Omental fat pad (tissue), 4 donors: ENCODE measurements around the gene ADM5. TPM values are rescaled to one million over a fixed set of nuclear protein-coding genes. Genes with fewer than 3 reads are reported as not detected.

Experiments
- ATAC-seq: fragments of 150-250 bp; one replicate; pipeline ENCODE4 v1.9.1; 2016; ENCODE audit warnings: mild to moderate bottlenecking, moderate library complexity; ENCODE audit not compliant: low FRiP score
- DNase-seq: peaks from one replicate; pipeline ENCODE4 v3.0.0-alpha.2; 2019; ENCODE audit warnings: low spot score
- total RNA-seq, 4 donors: library from RNA; depleted of rRNA; stranded (reverse); fragments of >200 nt; gene quantifications; one replicate each; pipeline ENCODE4 v1.1.0, GENCODE V29; 2016
- TF ChIP-seq, protein P1 (sequence below), 3 donors: fragments of 450-650 bp; IDR thresholded peaks; one replicate each; pipeline ENCODE4 v1.5.1; 2016 to 2017; ENCODE audit warnings: antibody characterized with exemption in 3 of 3, mild to moderate bottlenecking in 3 of 3, moderate library complexity in 2 of 3

ADM5 gene
- total RNA-seq, 4 donors from 2014 or later: 1.2 to 3.4 (median 2.3) TPM

DNA sequence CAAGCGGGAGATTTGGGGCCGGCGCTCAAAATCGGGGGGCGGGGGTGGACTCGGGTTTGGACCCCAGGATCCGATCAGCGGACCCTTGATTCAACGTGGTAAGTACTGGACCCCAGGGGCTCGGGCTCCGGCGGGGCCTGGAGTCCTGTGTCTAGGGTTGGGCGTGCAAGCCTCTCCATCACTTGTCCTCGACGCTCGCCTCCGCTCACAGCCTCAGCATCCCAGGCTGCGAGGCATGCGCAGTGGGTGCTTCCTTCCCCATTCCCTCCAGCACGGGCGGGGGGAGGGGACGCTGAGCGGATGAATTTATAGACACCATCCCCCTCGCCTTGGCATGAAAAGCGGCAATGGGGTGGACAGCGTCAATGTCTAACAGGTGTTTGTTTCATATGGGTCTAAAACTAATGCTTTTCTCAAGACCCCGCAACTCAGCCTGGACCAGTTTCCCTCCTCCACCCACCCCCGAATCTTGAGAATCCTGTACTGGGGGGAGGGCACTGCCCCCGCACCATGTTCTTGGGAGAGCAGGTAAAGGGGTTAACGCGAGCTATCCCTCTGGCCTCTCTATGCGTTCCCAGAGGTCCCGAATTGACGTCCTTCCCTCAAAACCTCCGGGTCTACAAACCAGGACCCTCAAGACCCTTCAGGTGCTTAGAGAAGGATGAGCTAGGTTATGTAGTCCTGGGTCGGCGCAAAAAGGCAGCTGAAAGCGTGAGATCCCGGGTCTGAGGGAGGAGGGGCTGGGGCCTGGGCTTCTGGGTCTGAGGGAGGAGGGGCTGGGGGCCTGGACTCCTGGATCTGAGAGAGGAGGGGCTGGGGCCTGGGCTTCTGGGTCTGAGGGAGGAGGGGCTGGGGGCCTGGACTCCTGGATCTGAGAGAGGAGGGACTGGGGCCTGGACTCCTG is 2.1 kb downstream of the ADM5 start:
- DNase-seq (no peak), ATAC-seq (no peak)
- TF ChIP-seq, protein P1, sequence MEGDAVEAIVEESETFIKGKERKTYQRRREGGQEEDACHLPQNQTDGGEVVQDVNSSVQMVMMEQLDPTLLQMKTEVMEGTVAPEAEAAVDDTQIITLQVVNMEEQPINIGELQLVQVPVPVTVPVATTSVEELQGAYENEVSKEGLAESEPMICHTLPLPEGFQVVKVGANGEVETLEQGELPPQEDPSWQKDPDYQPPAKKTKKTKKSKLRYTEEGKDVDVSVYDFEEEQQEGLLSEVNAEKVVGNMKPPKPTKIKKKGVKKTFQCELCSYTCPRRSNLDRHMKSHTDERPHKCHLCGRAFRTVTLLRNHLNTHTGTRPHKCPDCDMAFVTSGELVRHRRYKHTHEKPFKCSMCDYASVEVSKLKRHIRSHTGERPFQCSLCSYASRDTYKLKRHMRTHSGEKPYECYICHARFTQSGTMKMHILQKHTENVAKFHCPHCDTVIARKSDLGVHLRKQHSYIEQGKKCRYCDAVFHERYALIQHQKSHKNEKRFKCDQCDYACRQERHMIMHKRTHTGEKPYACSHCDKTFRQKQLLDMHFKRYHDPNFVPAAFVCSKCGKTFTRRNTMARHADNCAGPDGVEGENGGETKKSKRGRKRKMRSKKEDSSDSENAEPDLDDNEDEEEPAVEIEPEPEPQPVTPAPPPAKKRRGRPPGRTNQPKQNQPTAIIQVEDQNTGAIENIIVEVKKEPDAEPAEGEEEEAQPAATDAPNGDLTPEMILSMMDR (IDR thresholded peaks at IDR 0.05): no peak

DNA sequence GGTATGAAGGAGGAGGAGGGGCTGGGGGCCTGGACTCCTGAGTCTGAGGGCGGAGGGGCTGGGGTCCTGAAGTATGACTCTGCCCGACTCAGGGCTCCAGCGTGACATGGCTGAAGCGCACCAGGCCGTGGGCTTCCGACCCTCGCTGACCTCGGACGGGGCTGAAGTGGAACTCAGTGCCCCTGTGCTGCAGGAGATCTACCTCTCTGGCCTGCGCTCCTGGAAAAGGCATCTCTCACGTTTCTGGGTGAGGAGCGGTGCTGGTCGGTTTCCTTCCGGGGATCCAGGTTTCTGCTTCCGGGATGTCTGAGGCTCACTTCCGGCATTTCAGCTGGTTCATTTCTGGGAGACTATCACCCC is 2.7 kb downstream of the ADM5 start:
- DNase-seq: no peak
- ATAC-seq: no peak
- TF ChIP-seq, protein P1 (IDR thresholded peaks at IDR 0.05): no peak

DNA sequence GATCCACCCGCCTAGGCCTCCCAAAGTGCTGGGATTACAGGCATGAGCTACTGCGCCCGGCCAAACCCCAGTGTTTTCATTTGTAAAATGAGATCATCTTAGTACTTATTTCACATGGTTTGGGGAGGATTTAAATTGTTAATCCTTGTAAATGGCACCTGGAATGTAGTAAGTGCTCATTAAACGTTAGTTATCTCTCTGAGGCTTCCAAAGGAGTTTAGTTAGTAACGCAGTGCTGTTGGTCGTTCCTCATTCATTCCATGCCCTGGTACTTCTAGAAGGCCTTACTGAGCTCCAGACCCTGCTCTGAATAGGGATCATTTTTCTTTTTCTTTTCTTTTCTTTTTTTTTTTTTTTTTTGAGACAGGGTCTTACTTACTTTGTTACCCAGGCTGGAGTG is 6.7 kb downstream of the ADM5 start:
- TF ChIP-seq, protein P1 (IDR thresholded peaks at IDR 0.05): no peak
- ATAC-seq (no peak), DNase-seq (no peak)

DNA sequence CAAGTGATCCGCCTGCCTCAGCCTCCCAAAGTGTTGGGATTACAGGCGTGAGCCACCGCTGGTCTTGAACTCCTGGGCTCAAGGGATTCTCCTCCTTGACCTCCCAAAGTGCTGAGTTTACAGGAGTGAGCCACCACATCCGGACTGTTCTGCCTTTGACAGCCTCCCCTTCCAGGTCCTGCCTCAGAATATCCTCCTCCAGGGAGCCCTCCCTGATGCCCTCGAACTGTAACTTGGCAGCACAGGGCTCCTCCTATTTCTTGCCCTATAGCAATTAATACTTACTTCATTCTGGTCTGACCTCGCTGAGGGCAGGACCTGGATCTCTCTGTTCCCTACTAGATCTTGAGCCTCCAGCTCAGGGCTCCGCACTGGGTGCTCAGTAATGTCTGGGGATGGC is 7.5 kb downstream of the ADM5 start:
- ATAC-seq (no peak), DNase-seq (no peak)
- TF ChIP-seq, protein P1 (IDR thresholded peaks at IDR 0.05): no peak

DNA sequence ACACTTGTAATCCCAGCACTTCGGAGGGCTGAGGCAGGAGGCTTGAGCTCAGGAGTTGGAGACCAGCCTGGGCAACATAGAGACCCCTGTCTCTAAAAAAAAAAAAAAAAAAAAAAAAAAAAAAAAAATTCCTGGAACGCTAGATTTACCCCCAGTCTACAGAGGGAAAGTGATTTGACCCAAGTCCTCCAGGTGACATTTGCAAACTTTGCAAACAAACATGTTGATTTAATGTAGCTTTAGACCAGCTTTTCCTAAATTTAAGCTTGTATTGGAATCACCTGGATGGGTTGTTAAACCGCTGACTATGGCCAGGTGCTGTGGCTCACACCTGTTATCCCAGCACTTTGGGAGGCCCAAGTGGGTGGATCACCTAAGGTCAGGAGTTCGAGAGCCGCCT is 10.0 kb downstream of the ADM5 start:
- ATAC-seq (no peak), DNase-seq (no peak)

DNA sequence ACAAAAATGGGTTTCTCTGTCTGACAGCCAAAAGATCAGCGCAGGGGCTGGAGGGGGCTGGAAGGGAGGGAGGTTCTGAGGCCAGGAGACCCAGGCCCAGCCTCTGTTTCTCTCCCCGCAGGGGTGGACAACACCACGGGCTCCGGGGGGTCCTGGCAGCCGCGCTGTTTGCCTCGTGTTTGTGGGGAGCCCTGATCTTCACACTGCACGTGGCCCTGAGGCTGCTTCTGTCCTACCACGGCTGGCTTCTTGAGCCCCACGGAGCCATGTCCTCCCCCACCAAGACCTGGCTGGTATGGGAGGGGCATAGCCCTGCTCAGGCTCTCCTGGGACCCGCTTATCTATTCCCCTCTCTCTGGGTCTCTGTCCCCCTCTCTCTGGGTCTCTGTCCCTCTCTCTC is 11.2 kb downstream of the ADM5 start:
- TF ChIP-seq, protein P1 (IDR thresholded peaks at IDR 0.05): no peak
- ATAC-seq: no peak
- no peak for DNase-seq

More for the DNA sequence above, 10.0 kb downstream of the ADM5 start:
- TF ChIP-seq, protein P1 (IDR thresholded peaks at IDR 0.05): no peak

DNA sequence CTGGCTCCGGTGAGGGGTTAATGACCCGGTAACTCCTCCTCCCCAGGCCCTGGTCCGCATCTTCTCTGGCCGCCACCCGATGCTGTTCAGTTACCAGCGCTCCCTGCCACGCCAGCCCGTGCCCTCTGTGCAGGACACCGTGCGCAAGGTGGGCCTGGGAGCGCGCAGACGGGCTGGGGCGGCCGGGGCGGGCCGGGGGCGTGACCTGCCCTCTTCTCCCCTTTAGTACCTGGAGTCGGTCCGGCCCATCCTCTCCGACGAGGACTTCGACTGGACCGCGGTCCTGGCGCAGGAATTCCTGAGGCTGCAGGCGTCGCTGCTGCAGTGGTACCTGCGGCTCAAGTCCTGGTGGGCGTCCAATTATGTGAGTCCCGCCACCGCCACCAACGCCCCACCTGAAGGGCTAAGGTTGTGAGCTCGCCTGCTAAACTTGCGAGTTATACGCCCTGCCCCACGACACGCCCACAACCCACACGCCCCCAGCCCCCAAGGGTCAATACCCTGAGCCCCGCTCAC is 11.9 kb downstream of the ADM5 start:
- DNase-seq (no peak), ATAC-seq (no peak)
- TF ChIP-seq, protein P1 (IDR thresholded peaks at IDR 0.05): no peak
